HG03064 (cell line): ENCODE measurements around the gene ATG4D.
"Not testable (repeated sequence)": the region's sequence is repeated elsewhere in the genome, so short reads cannot be mapped to it uniquely, and the experiment has no call there.

Experiments used
- ATAC-seq: cut with Tn5 transposase; IDR thresholded peaks from one replicate; pipeline ENCODE4 v1.9.1; 2021; ENCODE audit warnings: low read depth; ENCODE audit not compliant: unreplicated experiment

Gene ATG4D

DNA sequence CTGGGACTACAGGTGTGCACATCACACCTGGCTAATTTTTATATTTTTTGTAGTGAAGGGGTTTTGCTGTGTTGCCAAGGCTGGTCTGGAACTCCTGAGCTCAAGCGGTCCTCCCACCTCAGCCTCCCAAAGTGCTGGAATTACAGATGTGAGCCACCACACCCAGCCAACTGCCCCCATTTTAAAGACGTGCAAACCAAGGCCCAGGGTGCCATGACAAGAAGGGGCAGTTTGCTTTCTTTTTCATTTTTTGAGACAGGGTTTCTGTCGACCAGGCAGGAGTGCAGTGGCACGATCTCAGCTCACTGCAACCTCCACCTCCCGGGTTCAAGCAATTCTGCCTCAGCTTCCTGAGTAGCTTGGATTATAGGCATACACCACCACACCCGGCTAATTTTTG is 30.1 kb downstream of the ATG4D start:
- not testable (repeated sequence) for ATAC-seq

DNA sequence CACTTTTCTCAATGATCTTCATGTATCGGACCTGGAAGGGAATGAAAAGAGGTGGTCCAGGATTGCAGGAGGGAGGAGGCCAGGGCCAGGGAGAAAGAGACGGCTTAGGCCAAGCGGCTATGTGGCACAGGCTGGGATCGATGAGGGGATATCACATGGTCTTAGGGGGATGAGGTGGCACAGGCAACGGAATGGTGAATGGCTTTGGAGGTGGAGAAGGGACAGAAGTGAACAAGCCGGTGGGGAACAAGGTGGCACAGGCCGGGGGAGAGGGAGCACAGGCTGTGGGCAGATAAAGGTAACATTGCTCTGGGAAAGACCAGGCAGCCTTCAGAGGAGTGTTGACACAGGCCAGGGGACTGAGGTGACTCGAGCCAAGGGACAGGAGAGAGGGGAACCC is 30.8 kb downstream of the ATG4D start:
- ATAC-seq = no peak

DNA sequence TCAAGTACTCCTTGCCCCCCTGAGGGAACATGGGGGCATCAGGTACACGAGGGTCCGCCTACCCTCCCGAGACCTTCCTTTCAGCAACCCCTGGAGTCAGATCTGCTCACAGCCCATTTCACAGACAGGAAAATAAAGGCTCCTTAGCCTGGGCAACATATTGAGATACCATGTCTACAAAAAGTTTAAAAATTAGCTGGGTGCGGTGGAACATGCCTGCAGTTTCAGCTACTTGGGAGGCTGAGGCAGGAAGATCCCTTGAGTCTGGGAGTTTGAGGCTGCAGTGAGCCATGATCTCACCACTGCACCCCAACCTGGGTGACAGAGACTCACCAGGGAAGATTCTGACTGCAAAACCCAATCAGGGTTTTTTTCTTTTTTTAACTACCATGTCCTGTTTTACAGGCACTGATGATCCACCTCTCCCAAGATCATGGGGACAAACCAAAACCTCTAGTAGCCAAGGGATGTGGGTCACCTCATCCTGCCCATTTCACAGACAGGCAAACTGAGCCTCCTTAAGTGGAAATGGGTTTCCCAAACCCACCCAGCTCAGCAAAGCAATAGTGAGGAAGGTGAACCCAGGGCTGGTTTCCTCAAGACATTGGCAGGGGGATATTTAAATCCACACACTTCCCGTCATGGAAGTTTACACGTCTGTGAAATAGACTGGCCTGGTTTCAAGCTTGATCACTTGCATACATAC is 31.5 kb downstream of the ATG4D start:
- ATAC-seq = no peak

DNA sequence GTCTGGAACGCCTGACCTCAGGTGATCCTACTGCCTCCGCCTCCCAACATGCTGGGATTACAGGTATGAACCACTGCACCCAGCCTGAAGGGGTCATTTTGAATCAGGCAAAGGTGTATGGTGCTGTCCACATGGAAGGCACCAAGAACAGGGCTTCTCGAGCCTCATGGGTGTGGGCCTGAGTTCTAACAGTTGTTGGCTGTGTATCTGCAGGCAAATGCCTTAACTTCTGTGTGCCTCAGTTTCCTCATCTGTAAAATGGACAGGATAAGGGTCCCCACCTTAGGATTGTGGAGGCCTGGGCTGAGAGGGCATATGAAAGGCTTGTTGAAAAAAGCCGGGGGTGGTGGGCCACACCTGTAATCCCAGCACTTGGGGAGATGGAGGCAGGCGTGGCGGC is 34.2 kb downstream of the ATG4D start:
- no peak for ATAC-seq

DNA sequence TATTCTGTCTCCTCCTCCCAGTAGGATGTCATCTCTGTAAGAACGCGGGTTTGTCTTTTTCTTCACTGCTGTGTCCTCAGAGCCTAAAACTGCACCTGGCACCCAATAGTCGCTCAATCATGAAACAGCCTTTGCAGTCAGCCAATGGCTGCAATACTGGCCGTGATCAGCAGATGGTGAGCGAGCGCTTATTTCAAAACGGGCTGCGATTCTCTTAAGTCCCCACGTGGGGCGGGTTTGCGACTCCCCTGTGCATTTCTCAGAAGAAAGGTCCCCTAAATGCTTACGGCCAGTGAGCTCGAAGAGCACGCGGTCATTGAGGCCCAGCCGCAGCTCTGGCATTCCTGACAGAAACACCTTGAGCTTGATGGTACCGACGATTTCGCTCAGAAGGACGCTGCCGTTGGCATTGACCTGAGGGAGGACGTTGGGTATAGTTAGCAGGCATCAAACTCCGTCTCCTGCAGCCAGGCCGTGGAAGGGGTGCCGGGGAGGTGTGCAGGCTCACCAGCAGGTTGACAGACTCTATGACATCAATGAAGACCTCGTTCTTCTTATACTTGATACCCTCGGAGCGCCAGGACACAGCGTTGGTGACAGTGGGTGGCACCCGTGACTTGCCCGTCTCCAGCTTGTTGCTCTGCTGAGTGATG is 37.4 kb downstream of the ATG4D start:
- ATAC-seq = no peak

DNA sequence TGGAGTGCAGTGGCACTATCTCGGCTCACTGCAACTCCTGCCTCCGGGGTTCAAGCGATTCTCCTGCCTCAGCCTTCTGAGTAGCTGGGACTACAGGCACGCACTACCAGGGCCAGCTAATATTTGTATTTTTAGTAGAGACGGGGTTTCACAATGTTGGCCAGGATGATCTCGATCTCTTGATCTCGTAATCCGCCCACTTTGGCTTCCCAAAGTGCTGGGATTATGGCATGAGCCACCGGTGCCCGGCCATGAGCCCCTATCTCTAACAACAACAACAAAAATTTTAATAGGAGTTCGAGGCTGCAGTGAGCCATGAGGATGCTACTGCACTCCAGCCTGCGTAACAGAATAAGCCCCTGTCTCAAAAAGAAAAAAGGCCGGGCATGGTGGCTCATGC is 38.4 kb downstream of the ATG4D start:
- no peak for ATAC-seq

DNA sequence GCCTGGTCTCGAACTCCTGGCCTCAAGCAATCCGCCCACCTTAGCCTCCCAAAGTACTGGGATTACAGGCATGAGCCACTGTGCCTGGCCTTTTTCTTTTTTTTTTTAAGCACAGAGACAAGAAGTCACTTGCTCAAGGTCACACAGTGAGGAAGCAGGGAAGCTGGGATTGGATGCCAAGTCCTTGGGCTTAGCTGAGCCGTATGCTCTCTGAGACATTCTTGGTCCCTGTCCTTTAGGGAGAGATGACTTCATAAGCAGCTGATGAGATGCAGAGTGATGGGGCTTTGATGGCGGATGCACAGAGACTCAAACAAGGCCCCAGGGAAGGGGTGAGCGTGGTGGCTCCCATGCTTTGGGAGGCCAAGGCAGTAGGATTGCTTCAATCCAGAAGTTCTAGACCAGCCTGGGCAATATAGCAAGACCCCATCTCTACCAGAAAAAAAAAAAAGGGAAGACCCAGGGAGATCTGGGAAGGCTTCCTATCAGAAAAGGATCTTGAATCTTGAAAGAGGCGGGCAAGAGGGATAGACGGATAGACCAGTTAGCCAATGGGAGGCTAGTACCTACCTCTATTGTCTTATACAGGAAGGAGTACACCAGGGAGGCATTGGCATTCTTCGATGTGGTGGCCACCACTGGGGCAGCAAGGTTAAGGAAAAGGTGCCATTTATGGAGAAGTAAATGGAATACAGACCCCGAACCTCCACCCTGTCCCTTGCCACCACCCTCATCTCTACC is 39.5 kb downstream of the ATG4D start:
- no peak for ATAC-seq

DNA sequence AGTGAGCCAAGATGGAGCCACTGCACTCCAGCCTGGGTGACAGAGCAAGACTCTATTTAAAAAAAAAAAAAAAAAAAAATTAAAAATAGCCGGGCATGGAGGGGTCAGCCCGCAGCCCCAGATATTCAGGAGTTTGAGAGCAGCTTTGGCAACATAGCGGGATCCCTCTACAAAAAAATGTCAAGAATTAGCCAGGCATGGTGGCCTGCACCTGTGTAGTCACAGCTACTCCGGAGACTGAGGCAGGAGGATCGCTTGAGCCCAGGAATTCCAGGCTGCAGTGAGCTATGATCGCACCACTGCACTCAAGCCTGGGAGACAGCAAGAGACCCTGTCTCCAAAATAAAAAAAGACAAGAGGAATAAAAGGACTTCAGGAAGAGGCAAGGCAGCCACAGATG is 42.7 kb downstream of the ATG4D start:
- ATAC-seq = no peak

DNA sequence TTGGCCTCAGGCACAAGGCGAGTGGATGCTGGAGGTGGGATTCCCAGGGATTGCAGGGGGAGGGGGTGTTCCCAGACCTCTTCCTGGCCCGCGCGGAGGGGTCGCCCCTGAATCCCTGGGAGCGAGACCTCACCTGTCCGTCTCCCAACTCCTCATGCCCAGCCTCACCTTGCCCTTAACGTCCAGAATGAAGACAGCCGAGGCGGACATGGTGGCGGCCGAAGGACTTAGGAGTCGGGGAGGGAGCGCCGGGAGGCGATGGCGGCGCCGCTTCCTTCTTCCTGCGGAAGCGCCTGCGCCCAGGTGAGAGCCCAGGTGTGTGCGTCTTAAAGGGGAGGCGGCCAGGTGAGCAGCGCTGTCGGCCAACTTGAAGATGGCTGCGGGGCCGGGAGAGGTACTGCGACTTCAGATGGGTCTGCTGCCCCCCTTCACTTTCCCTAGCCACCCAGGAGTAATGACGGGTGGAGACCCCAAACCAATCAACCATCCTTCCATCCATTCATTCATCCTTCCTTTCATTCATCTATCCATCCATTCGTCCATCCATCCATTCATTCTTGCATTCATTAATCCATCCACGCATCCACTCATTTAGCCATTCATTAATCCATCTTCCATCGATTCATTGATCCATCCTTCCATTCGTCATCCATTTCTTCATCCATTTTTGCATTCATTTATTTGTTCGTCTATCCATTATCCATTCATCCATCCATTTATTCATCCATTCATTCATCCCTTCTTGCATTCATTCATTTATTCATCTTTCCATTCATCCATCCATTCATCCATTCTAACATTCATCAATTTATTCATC is 43.5 kb downstream of the ATG4D start, which contains the start of gene AP1M2:
AP1M2 (minus strand) TSS at position 291 of the 817 bp plus-strand sequence; CDS start at position 210, 81 bp downstream.
- ATAC-seq = no peak

DNA sequence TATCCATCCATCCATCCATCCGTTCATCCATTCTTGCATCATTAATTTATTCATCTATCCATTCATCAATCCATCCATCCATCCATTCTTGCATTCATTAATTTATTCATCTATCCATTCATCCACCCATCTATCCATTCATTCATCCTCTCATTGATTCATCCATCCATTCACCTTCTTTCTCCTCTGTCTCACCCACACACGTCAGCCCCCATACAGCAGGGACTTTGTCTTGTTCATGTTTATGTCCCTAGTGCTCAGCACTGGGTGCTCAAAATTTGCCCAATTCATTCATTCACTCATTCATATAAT is 44.1 kb downstream of the ATG4D start:
- ATAC-seq = no peak

DNA sequence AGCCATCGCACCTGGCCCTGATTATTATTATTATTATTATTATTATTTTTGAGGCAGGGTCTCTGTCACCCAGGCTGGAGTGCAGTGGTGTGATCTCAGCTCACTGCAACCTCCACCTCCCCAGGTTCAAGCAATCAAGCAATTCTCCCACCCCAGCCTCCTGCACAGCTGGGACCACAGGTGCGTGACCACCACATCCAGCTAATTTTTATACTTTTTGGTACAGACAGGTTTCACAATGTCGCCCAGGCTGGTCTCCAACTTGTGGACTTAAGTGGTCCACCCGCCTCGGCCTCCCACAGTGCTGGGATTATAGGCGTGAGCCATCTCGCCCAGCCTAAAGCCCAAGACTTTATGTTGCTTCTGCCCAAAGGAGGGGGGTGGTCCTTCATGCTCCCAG is 49.4 kb downstream of the ATG4D start:
- ATAC-seq = no peak

DNA sequence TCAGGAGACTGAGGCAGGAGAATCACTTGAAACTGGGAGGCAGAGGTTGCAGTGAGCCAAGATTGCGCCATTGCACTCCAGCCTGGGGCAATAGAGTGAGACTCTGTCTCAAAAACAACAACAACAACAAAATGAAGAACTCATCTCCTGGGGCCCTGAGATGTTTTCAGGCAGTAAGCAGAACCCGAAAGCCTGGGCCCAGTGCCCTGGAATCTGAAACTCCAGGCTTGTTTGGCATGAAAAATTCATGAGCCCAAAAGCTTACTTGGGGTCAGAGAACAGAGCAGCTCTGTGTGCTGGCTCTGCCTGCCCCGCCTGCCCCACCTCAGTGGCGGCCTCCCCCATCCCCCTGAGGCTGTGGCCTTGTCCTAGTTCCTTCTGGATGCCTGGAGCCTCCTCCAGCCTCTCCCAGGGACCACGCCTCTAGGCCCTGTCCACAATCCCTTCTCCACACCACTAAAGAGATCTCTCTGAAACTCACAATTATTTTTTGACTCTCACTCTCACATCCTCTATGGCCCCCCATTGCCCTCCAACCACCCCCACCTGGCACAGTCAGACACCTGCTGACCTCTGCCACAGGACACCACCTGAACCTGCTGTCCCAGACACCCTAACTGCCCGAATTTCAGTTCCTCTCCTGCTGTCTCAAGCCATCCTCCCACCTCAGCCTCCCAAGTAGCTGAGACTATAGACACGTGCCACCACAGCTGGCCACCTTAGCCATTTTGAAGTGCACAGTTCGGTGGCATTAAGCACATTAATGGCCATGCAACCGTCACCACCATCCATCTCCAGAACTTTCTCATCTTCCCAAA is 50.3 kb downstream of the ATG4D start:
- ATAC-seq = no peak

DNA sequence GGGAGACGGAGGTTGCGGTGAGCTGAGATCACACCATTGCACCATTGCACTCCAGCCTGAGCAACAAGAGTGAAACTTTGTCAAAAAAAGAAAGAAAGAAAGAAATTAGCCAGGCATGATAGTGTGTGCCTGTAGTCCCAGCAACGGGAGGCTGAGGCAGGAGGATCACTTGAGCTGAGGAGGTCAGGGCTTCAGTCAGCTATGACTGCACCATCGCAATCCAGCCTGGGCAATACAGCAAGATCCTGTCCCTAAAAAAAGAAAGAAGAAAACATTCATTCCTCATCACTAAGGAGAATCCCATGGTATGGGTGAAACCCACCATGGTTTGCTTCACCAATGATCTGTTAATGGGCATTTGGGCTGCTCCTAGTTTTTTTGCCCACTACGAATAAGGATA is 56.4 kb downstream of the ATG4D start:
- ATAC-seq = no peak

DNA sequence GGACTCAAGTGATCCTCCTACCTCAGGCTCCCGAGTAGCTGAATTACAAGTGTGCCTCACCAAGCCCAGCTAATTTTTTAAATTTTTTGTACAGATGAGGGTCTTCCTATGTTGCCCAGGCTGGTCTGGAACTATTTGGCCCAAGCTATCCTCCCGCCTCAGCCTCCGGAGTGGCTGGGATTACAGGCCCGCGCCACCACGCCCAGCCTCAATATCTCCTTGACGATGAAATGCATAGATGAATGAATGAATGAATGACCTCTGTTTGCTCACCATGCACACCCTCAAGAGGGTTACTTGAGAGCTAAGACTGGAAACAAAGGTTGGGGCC is 58.3 kb downstream of the ATG4D start:
- ATAC-seq = no peak

DNA sequence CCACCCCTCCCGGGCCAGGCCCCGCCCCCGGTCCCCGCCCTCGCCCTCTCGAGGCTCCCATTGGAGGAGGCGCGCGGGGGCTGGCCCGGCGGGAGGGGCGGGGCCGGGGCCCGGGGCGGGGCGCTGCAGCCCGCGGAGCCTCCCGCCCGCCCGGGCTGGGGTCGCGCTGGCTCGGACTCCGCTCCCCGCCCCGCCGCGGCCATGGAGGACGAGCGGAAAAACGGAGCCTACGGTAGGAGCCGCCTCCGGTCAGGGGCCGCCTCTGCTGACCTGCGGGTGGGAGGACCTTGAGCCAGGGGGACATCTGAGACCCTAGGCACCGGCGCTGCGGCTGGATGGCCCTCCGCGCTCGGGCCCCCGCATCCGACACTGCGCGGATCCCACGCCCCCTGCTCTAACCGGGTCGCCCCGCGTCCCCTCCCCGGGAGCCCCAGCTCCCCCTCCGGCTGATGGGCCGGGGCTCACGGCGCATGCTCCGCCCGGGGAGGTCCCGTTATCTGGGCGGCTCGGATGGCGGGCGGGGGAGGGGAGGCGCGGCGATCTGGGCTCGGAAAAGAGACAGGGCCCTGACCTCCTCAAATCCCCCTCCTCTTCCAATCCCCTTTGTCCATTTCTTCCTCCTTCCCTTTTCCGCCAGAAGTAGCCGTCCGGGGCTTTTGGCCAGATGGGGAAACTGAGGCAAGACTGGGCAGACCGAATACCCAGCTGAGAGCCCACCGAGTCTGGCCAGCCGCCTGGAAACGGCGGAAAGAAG is 58.8 kb downstream of the ATG4D start:
- ATAC-seq = peak; percentile 43
